ENCODE results near the gene LIG3. TPM values are rescaled to one million over a fixed set of nuclear protein-coding genes. Genes with fewer than 3 reads are reported as not detected.

The LIG3 gene
- total and polyA plus RNA-seq, 2 of the 13 experiments (the other 11 are each of a cell fraction or from before 2014, with no cell fraction given), result 34.4 to 36.2 TPM

DNA sequence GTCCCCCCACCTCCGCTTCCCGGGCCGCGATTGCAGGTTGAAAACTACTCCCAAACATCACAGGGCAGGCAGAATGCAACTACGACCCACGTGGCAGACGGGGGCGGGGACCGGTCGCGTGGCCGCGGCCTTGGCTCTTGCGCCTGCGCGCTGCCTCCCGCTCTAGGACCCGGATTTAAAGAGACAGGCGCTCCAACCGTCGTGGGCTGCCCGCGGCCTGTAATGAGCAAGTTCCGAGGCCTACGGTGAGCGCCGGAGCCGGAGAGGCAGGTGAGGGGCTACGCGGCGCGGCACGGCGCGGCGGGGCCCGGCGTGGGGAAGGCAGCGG lies at the start of gene LIG3 (continued):
- peak; percentile 90 for TF ChIP-seq ZNF687 (CRISPR knock-in tag; IDR thresholded peaks at IDR 0.05)
- TF ChIP-seq MLXIP (CRISPR knock-in tag; IDR thresholded peaks at IDR 0.05; ENCODE audit: borderline replicate concordance), result 0 out of 2 replicates have a peak, but pooled peaks have one; percentile 38
- no peak for TF ChIP-seq ZNF224 (CRISPR knock-in tag; IDR thresholded peaks at IDR 0.05)
- TF ChIP-seq POGZ (CRISPR knock-in tag; IDR thresholded peaks at IDR 0.05), result peak; percentile 52; the same call in 1 of the 2 replicates
- peak; percentile 45; the same call in 1 of the 2 replicates for TF ChIP-seq ZNF547 (CRISPR knock-in tag; IDR thresholded peaks at IDR 0.05)
- TF ChIP-seq ARID3A (IDR thresholded peaks at IDR 0.05; ENCODE audit: low read depth, low read length), result no peak
- TF ChIP-seq PHF21A (CRISPR knock-in tag; IDR thresholded peaks at IDR 0.05), result 0 out of 2 replicates have a peak, but pooled peaks have one; percentile 7
- no peak for TF ChIP-seq KDM1A (CRISPR knock-in tag; IDR thresholded peaks at IDR 0.05)
- no peak for TF ChIP-seq PLRG1 (conservative IDR thresholded peaks at IDR 0.05)
- no peak for TF ChIP-seq ZNF652 (CRISPR knock-in tag; IDR thresholded peaks at IDR 0.05; ENCODE audit: borderline replicate concordance, low read depth)
- TF ChIP-seq, protein P1, sequence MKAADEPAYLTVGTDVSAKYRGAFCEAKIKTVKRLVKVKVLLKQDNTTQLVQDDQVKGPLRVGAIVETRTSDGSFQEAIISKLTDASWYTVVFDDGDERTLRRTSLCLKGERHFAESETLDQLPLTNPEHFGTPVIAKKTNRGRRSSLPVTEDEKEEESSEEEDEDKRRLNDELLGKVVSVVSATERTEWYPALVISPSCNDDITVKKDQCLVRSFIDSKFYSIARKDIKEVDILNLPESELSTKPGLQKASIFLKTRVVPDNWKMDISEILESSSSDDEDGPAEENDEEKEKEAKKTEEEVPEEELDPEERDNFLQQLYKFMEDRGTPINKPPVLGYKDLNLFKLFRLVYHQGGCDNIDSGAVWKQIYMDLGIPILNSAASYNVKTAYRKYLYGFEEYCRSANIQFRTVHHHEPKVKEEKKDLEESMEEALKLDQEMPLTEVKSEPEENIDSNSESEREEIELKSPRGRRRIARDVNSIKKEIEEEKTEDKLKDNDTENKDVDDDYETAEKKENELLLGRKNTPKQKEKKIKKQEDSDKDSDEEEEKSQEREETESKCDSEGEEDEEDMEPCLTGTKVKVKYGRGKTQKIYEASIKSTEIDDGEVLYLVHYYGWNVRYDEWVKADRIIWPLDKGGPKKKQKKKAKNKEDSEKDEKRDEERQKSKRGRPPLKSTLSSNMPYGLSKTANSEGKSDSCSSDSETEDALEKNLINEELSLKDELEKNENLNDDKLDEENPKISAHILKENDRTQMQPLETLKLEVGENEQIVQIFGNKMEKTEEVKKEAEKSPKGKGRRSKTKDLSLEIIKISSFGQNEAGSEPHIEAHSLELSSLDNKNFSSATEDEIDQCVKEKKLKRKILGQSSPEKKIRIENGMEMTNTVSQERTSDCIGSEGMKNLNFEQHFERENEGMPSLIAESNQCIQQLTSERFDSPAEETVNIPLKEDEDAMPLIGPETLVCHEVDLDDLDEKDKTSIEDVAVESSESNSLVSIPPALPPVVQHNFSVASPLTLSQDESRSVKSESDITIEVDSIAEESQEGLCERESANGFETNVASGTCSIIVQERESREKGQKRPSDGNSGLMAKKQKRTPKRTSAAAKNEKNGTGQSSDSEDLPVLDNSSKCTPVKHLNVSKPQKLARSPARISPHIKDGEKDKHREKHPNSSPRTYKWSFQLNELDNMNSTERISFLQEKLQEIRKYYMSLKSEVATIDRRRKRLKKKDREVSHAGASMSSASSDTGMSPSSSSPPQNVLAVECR (CRISPR knock-in tag; IDR thresholded peaks at IDR 0.05; ENCODE audit: borderline replicate concordance), result peak; percentile 79
- no peak for TF ChIP-seq JARID2 (CRISPR knock-in tag; IDR thresholded peaks at IDR 0.05; ENCODE audit: insufficient replicate concordance)
- no peak for TF ChIP-seq TOPORS (CRISPR knock-in tag; IDR thresholded peaks at IDR 0.05)

All from HepG2 (cell line).